HG03571 (cell line): Measurements from ENCODE around the gene ZNF492.
"Not testable (repeated sequence)": the region's sequence is repeated elsewhere in the genome, so short reads cannot be mapped to it uniquely, and the experiment has no call there.

Source experiments
- ATAC-seq: cut with Tn5 transposase; IDR thresholded peaks from one replicate; pipeline ENCODE4 v1.9.1; 2021; ENCODE audit not compliant: unreplicated experiment

ZNF492 gene

DNA sequence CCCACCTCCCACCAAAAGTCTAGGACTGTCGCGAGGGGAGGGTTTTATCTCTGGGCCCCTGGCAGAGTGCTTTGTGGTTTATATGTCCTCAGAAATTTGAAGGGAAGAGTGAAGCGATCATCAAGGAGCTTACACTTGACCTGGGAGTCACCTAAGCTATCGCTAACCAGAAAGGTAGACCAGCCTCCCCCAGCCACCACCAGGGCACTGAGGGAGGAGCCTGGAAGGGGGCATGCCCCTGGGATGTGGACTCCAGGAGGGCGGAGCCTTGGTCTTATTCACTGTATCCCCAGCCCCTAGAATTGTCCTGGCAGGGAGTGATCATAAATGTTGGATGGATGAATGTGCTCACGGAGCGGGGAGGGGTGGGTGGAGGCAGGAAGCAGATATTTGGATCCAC lies 16.9 kb upstream of the ZNF492 start:
- not testable (repeated sequence) for ATAC-seq

DNA sequence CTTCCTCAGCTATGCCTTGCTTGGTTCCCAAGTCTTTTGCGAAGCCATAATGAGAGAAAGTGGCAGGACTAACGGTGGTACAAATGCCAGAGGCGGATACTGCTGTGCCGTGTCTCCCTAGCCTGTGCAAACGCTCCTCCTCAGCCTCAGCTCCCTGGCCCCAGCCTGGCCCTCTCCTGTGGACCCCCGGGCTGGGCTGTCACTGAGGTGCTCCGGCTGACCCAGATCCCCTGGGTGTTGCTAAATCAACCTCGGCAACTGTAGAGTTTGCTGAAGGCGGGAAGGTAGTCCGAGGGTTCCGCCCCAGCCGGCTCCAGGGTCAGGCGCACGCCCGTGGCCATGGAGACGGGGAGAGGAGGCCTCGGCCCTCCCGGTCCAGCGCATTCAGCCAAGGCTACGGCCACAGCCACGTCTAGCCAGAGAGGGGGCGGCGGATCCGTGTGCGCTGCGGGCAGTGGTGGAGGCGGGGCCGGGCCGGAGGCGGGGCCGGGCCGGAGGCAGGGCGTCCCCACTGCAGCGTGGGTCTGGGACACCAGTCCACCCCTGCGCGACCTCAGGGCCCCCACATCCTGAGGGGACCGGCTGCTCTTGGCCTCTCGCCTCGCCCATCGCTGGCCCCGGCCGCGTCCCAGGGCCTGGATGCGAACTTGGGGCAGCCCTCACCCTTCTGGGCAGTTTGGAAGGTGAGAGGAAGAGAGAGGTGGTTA lies 16.4 kb upstream of the ZNF492 start:
- ATAC-seq, result no peak

DNA sequence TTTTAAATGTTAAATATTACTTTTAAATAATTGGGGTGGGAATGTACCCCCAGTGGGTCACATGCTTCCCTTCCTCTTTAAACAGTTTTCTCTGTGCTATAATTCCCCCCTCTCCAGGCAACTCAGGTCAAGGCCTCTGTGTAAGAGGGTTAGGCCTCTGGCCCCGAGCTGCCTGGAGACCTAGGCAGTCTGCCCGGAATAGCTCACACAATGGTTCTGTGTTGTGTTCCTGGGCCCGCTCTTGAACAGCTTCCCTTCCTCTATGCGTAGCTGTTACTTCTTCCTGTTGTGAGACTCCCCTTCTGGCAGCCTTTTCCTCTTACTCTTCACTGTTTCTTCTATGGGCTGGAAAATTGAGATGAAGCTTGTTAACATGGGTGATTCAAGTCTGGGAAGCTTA lies 14.8 kb upstream of the ZNF492 start:
- no peak for ATAC-seq

DNA sequence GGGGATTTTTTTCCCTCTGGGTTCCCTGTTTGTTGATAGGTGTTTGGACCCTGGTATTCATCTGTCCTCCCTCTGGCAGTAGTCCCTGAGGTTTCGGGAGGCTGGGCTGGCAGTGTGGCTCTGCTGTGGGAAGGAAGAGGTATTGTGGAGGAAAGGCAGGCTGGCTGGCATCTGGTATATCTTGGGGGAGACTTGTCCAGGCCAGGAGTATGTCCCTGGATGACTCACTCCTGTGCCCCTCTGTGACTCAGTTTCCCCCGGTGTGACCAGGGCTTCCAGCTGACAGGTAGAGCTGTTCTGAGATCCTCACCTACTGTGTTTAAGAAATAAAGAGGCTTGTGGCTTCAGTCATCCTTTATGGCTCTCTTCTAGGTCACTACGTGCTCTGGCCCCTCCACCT lies 14.2 kb upstream of the ZNF492 start:
- no peak for ATAC-seq

DNA sequence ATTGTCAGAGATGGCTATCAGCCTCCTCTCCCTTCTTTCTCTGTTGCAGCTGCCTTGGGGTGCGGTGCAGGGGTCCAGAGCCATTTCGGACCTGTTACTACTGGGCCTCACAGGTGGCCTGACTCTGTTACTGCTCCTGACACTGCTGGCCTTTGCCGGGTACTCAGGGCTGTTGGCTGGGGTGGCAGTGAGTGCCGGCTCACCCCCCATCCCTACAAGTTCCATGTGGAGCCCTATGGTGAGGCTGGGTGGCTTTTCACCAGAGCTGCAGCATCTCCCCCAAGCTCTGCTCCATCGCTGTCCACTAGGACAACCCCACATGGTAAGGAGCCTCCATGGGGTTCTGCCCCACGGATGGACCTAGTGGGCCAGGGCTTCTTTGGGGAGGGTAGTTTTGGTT lies 13.7 kb upstream of the ZNF492 start:
- no peak for ATAC-seq

DNA sequence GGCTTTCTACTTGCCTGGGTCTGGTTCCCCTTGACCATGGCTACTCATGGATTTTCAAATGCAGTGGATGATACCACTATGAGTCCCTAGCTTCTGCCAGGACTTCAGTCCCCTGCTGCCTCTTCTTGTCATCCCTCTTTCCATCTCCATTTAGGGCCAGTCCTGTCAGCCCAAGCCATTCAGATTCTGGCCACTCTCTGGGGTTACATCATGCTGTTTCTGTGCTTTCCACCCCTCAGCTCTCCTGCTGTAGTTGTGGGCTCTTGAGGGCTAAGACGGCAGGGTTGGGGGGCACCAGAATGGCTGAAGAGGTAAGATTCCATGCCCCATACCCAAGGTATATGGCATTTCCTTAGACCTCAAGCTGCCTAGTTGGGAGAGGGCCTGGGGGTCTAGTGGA lies 13.2 kb upstream of the ZNF492 start:
- no peak for ATAC-seq

DNA sequence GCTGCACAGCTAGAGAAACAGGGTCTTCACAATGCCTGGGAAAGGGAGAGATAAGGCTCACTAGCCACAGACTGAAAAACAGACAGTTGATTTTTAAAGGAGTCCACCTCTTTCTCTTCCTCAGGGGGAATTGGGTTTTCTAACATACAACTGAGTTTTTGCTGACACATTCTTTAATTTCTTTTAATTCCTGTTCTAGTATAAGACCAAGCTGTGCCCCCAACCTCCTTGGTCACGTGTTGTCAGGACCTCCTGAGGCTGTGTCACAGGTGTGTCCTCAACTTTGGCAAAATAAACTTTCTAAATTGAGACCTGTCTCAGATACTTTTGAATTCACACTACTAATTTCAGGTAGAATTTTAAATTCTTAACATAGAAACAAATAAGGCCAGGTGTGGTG lies 12.1 kb upstream of the ZNF492 start:
- ATAC-seq, result no peak

DNA sequence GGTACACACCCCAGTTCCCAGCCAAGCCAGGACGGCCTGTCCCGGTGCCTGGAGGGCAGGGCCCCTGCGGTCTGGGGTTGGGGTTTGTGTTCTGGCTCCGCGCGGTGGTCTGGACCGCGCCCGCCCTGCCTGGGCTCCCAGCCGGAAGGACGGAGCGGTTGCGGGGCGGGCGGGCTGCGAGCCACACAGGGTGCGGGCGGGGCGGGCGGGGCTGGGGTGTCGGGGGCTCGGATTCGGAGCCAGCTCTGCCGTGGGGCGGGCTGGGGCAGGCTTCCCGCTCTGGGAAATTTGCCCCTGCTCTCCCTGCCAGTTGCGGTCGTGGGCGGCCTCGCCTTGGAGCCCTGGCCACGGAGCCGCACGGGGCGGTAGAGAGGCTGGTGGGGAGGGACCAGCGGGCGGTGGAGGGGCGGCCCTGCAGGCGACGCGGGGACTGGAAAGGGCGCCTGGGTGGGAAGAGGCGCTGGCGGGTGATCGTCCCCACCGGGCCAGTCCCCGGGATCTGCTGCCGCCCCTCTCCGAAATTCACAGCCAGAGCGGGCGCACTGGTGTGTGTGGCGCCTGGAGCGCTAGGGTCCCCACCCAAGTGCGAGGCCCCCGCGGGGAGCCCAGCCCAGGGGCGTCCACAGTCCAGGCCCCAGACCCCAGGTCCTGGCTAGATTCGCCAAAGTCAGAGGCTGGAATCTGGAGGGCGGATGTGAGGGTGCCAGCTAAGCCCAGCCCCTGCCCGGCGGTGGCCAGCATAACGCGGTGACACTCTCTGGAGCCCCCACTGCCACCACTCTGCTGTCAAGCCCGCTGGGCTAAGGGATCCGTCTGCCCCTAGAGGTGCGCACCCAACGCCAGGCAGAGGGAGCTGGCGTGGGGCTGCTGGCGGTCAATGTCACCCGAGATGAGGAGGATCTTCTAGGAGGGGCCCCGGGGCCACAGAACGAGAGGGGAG lies 11.0 kb upstream of the ZNF492 start:
- no peak for ATAC-seq

DNA sequence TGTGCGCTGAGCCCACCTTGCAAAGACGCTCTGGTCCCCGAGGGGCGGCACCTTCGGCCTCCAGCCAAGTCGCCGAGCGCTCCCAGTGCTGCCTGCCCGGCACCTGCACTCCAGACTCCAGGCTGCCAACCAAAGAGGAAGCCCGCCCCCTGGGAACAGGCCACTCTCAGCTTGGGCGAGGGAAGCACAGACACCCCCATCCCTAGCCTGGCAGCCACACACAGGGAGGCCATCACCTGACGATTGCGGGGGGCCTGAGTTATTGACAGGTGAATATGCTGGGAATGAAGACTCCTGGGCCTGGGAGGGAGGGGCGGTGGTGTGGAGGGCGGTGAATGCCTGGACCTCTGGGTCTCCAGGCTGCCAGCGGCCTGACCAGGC lies 10.3 kb upstream of the ZNF492 start:
- no peak for ATAC-seq

DNA sequence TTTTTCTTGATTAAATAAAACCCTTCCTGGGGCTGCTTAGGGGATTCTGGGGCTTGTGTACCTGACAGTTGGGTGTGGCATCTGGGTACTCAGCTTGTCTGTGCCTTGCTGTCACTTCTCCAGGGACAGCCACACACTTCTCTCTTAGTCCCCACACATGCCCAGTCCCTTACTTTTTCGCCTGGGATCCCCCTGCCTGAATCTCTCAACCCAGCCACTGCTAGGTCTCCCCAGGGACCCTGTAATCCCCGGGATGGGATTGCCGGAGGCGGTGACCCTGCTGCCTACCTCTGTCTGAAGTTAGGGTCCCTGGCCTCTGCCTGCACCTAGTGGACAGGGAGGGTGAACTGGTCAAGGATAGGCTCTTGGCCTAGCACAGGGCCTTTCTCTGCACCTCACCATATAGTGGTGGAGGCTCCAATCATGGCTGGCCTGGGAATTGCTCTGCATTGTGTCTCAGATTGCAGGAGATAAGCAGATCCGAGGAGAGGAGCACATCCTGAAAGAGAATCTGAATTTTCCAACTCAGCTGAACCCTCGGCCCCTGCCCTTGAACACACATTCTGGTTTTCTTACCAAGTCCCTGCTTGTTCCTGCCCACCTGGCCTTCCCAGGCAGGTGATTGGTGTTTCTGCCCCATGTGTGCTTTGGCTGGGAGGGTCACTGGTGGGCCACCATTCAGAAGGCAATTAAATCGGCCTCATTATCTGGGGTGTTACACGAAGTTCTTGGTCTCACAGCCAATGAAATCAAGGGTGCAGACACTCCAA lies 8.7 kb upstream of the ZNF492 start:
- ATAC-seq, result no peak

DNA sequence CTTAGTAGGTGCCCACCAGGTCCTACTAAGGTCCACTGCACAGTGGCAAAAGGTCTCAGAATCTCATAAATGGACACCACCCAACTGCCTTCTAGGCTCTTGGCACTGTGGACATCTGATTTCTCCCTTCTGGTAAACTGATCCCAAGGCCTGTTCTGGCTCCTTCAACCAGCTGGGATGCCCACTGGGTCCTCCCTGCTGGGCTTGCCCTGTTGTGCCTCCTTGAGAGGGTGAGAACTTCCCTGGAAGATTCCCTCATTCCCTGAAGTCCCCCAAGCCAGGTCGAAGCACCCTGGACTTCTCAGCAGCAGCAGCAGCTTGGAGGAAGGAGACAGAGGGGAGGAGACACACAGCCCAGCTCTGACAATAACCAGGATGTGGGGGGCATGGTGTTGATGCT lies 6.6 kb upstream of the ZNF492 start:
- no peak for ATAC-seq

DNA sequence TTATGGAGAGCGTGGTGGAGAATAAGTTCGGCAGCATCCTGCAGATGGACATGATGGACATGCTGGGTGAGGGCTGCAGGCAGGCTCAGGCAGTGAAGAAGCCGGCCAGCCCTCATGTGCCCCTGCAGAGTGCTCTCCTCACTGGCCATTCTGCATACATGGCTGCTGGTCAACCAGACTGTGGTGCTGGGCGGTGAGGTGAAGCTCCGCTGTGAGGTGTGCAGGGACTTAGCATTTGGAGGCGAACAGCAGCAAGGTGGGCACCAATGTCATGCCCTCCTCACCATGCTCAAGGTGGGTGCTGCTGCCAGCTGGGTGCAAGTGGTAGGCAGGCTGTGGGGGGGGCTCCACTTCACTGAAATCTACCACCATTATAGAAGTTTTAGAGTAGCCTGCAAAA lies 5.7 kb upstream of the ZNF492 start:
- ATAC-seq, result no peak

DNA sequence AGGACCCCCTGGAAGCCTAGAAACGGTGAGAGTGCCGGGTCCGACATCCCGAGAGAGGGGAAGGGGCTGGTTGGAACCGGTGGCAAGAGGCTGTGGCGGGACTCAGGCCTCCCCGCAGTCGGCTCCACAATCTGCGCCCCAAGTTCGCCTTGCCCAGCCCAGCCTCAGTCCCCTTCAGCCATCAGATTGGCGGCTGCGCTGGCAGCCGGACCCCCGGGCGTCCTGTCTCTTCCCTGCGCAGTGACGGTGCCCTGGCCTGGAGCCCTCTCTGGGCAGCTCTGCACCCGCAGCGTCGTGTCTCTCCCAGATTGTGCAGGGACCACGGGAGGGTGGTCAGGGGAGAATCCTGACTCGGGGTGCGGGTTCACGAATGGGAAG lies 315 bp downstream of the ZNF492 start:
- ATAC-seq, result no peak

DNA sequence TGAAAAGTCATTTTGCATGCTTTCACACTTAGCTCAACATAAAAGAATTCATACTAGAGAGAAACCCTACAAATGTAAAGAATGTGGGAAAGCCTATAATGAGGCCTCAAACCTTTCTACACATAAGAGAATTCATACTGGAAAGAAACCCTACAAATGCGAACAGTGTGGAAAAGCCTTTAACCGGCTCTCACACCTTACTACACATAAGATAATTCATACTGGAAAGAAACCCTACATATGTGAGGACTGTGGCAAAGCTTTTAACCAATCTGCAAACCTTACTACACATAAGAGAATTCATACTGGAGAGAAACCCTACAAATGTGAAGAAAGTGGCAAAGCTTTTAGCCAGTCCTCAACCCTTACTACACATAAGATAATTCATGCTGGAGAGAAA lies 51.4 kb downstream of the ZNF492 start:
- ATAC-seq, result not testable (repeated sequence)

DNA sequence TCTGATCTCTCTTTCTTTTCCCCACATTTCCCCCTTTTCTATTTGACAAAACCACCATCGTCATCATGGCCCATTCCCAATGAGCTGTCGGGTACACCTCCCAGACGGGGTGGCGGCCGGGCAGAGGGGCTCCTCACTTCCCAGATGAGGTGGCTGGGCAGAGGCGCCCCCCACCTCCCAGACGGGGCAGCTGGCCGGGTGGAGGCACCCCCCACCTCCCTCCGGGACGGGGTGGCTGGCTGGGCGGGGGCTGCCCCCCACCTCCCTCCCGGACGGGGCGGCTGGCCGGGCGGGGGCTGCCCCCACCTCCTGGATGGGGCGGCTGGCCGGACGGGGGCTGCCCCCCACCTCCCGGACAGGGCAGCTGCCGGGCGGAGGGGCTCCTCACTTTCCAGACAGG lies 68.5 kb downstream of the ZNF492 start:
- not testable (repeated sequence) for ATAC-seq

DNA sequence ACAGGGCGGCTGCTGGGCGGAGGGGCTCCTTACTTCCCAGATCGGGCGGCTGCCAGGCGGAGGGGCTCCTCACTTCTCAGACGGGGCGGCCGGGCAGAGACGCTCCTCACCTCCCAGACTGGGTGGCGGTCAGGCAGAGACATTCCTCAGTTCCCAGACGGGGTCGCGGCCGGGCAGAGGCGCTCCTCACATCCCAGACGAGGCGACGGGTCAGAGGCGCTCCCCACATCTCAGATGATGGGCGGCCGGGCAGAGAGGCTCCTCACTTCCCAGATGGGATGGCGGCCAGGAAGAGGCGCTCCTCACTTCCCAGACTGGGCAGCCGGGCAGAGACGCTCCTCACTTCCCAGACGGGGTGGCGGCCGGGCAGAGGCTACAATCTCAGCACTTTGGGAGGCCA lies 69.0 kb downstream of the ZNF492 start:
- not testable (repeated sequence) for ATAC-seq

DNA sequence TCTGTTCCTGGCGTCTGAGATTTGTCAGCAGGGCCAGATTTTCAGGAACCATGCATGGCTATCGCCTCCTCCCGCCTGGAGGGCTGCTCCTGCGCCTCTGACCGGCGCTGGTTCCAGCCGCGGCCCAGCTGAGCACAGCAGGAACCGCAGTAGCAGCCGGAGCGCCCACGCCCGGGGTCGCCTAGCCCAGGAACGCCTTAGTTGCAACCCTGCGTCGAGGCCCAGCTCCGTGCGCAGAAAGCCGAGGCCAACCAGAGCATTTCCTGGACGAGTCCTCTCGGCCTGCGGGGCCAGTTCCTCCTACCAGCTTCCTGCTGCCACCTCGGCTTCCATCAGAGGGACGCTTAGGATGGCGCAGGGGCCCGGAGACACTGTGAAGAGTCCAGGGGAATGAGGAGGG lies 74.9 kb downstream of the ZNF492 start:
- ATAC-seq, result no peak
